Measurements from ENCODE around the gene SRRM1. TPM values are rescaled to one million over a fixed set of nuclear protein-coding genes. Genes with fewer than 3 reads are reported as not detected.

Gene SRRM1
- total and polyA plus RNA-seq, 2 of the 8 experiments (the other 6 are each of a cell fraction or from before 2014, with no cell fraction given), result 77.1 to 255 TPM

GRCh38 chr1:24705260-24706073 lies 62.4 kb downstream of the SRRM1 start (continued):
- TF ChIP-seq ATF3 (IDR thresholded peaks at IDR 0.05; ENCODE audit: insufficient read depth, low read depth, low read length), result no peak
- TF ChIP-seq CHD1 (IDR thresholded peaks at IDR 0.05; ENCODE audit: low read depth, low read length), result no peak
- TF ChIP-seq CHD7 (IDR thresholded peaks at IDR 0.05; ENCODE audit: insufficient replicate concordance, low read length), result no peak

Data from H1 (cell line).